IPS-18c (cell line): ENCODE measurements around the gene CFAP410.
"Not testable (repeated sequence)": the region's sequence is repeated elsewhere in the genome, so short reads cannot be mapped to it uniquely, and the experiment has no call there.

Source experiments
- H3K4me3 ChIP-seq: 2 replicates; pipeline ENCODE4 v1.7.0; 2013; ENCODE audit warnings: low read depth, mild to moderate bottlenecking, low read length, moderate library complexity; ENCODE audit not compliant: insufficient read depth
- H3K9me3 ChIP-seq: one replicate; pipeline ENCODE4 v1.6.1; 2013; ENCODE audit warnings: mild to moderate bottlenecking, low read length, moderate library complexity; ENCODE audit not compliant: control insufficient read depth, insufficient read depth

Gene CFAP410

DNA sequence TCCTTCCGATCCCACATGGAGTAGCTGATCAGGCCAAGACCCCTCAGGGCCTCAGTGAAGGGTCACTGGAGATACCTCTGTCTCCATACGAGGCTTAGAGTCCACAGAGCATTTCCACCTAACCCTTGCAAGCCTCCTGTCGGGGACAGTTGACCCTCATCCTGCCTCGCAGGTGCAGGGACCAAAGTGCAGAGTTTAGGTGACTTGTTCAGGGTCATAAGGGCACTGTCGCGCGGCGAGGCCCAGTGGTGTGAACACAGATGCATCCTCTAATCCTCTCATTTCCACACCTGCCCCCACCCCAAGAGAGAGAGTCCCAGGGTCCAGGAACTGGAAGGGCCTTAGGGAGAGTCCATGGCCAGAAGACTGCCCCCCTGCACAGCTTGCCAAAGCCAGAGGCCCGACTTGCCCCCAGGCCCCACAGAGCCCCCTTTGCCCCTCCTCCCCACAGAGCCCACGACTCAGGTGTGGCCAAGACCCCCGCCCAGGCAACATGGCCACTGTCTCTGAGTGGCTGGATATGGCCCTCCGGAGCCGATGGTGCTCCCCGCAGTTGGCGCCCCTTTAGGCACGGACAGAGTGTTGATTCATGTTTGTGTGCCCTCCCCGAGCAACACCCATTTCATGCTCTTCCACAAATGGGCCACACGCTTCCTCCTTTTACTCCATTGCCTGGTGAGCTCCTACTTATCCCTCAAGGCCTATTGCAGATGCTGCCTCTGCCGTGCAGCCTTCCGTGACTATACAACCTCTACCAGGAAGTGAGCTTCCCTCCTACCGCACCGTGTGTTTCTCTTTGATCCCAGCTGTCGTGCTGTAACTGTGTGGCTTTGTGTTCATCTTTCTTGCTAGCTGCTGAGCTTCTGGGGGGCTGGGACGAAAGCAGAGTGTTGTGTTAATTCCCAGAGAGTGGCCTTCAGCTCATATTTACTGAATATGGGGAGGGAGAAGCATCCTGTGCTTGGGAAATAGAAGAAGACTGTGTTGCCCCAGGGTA, 15.9 kb upstream of the CFAP410 start:
- H3K4me3 ChIP-seq = no peak overlapping the region
- H3K9me3 ChIP-seq = peaks cover 2% of the 10 kb centered on the region

DNA sequence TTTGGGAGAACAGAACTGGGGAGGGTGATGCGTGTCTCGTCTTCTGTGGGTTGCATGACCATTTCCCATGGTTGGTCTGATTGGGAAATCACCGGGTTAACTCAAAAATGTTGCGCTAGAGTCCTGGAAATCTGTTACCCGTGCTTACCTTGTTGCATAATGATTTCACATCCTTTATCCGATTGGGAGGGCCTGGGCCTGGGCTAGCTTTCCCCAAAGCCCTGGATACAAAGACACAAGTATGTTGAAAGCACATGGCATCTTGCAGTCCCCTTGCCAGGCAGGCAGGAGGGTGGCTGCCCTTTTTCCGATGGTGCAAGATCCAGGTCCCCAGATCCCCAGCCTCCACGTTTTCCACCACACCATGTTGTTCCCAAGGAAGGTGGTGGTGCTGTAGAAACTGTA, 14.8 kb upstream of the CFAP410 start:
- Histone ChIP-seq H3K9me3 (peaks cover 2% of the 10 kb centered on the region), H3K4me3 (no peak overlapping the region)

- no peak within 1 kb of the TSS for H3K4me3 ChIP-seq
- H3K9me3 ChIP-seq = peaks cover 2% of the 10 kb centered on the region
Measured at GRCh38 chr21:44353191-44353970, 14.2 kb upstream of the CFAP410 start, which contains the start of gene TRPM2. TSS of gene TRPM2 (plus strand) at chr21:44353621. CDS start at chr21:44353701, 80 bp downstream.

- no peak overlapping the region for H3K4me3 ChIP-seq
- H3K9me3 ChIP-seq = peaks cover 2% of the 10 kb centered on the region
Measured at GRCh38 chr21:44352253-44352860, 13.2 kb upstream of the CFAP410 start.

- Histone ChIP-seq H3K4me3 (no peak overlapping the region), H3K9me3 (peaks cover 2% of the 10 kb centered on the region)
Measured at GRCh38 chr21:44351535-44352252, 12.5 kb upstream of the CFAP410 start.

DNA sequence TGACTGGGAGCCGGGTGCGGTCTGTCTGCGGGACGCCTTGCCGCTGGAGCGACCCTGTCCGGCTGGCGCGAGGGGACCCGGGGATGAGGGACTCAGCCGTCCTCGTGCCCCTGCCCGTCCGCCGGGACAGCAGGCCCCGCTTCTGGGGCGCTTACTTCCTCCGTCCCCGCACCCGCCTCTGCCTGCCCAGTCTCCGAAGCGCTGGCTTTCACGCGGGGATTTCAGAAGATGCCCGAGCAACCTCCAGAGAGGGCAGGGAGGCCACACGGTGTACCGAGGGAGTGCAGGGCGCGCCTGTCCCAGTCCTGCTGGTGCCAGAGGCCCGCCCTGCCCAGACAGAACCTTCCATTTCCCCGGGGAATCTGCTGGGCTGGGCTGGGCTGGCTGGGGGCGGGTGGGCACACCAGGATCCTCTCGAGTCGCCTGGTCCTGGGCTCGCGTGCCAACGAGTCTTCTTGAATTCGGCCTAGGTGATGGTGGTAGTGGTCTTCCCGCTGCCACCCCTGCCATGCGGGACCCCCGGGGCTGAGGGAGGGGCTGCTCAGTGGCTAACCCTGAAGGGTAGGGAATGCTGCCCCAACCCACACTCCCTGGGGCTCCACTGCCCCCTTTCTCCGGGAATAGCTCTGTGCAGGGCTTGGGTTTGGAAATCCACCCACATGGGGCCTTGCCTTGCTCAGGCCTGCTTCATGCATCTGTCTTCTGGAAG, 11.7 kb upstream of the CFAP410 start:
- Histone ChIP-seq H3K9me3 (peaks cover 2% of the 10 kb centered on the region), H3K4me3 (no peak overlapping the region)

DNA sequence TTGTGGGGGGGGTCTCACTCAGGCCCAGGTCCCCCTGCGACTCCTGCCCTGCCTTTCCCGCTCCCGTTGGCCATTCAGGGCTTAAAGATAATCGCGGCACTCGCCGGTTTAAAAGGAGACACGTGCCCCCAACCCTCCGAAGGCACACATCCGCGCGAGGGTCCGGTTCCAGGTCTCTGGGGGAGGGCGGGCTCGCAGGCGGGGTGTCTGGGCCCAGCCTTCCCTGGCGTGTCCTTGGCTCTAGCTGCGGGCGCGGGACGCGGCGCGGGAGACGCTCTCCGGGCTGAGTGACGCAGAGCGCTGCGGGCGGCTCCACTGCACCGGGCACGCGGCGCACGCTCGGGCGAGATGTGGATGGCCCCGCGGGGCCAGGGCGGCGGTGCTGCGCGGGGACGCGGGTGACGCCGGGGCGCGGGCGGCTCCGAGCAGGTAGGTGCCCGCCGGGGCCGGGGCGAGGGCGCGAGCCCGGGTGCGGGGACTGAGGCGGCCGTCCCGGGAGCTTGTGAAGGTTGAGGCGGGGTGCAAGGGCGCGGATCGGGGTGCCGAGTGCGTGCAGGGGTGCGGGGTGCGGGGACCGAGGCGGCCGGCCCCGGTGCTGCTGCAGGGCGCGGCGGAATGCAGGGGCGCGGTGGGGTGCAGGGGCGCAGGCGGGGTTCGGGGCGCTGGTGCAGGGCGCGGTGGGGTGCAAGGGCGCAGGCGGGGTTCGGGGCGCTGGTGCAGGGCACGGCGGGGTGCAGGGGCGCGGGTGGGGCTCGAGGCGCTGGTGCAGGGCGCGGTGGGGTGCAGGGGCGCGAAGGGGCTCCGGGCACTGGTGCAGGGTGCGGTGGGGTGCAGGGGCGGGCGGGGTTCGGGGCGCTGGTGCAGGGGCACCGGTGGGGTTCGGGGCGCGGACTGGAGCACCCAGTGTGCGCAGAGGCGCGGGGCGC, 10.9 kb upstream of the CFAP410 start:
- no peak overlapping the region for H3K4me3 ChIP-seq

DNA sequence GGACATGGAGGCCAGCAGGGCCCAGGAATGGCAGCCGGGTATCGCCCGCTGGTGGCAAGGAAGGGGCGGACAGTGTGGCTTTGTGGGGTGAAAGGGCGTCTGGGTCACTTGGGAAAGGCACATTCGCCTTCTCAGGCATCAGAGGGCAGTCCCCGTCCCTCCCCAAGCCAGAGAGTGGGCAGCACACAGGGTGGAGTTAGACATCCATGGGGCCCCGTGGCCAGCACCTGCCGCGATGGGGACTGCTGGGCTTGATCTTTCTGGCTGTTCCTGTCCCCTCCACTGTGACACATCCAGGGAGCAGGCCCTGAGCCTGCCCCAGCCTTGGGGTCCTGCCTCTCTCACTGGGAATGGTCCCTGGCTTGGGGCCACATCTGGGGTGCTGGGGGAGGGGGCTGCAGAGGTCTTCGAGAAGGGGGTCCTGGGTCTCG, 10.2 kb upstream of the CFAP410 start:
- Histone ChIP-seq H3K4me3 (no peak overlapping the region), H3K9me3 (no peaks in the 10 kb centered on the region)

More for the DNA sequence above, 10.9 kb upstream of the CFAP410 start:
- H3K9me3 ChIP-seq = peaks cover 2% of the 10 kb centered on the region

- Histone ChIP-seq H3K4me3 (no peak overlapping the region), H3K9me3 (no peaks in the 10 kb centered on the region)
Measured at GRCh38 chr21:44348861-44349260, 9.7 kb upstream of the CFAP410 start.

- Histone ChIP-seq H3K4me3 (no peak overlapping the region), H3K9me3 (no peaks in the 10 kb centered on the region)
Measured at GRCh38 chr21:44347911-44348451, 8.8 kb upstream of the CFAP410 start.

- Histone ChIP-seq H3K9me3 (no peaks in the 10 kb centered on the region), H3K4me3 (no peak overlapping the region)
Measured at GRCh38 chr21:44345495-44345894, 6.3 kb upstream of the CFAP410 start.

GRCh38 chr21:44344541-44345183, 5.5 kb upstream of the CFAP410 start:
- Histone ChIP-seq H3K9me3 (no peaks in the 10 kb centered on the region), H3K4me3 (no peak overlapping the region)

GRCh38 chr21:44342981-44343380, 3.8 kb upstream of the CFAP410 start:
- H3K4me3 ChIP-seq, H3K9me3 ChIP-seq: not testable (repeated sequence)

DNA sequence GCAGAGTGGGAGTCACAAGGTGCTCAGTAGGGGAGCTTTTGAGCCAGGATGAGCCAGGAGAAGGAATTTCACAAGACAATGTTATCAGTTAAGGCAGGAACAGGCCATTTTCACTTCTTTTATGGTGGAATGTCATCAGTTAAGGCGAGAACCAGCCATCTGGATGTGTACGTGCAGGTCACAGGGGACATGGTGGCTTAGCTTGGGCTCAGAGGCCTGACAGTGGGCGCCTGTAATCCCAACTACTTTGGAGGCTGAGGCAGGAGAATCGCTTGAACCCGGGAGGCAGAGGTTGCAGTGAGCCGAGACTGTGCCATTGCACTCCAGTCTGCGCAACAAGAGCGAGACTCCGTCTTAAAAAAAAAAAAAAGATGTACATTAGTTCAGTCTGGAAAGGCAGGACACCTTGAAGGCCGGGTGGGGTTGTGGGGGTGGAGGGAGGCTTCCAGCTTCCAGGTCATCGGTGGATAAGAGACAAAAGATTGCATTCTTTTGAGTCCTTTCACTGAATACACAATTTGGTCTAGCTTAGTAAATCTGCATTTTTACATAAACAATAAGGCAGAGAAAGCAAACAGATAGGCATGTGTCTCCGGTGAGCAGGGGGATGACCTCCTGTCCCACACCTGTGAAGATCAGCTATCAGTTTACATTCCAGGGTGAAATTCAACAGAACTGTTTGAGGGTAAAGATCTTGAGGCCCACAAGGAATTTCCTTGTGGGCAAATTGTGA, 2.7 kb upstream of the CFAP410 start:
- H3K9me3 ChIP-seq, H3K4me3 ChIP-seq: not testable (repeated sequence)
